ENCODE data around the gene AP5S1.

AP5S1 gene

GRCh38 chr20:3847429-3847940, 27.1 kb downstream of the AP5S1 start:
- DNase-seq, result no peak

GRCh38 chr20:3848565-3848964, 28.2 kb downstream of the AP5S1 start:
- no peak for DNase-seq

DNA sequence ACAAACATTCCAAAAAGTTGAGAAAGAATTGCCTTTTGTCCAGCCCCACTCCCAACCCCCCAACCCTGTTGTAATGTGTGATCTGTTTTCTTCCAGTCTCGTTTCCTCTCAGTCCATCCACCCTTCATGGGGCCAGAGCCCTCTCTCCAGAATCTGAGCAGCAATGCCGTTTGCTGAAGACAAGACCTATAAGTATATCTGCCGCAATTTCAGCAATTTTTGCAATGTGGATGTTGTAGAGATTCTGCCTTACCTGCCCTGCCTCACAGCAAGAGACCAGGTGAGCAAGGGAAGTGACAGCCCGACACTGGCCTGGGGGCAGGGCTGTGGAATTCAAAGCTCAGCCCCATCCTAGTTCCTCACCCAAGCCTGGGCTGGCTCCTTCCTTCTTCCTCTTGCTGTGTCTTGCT, 34.1 kb downstream of the AP5S1 start:
- DNase-seq, result no peak

GRCh38 chr20:3857405-3857804, 37.1 kb downstream of the AP5S1 start:
- DNase-seq, result no peak

DNA sequence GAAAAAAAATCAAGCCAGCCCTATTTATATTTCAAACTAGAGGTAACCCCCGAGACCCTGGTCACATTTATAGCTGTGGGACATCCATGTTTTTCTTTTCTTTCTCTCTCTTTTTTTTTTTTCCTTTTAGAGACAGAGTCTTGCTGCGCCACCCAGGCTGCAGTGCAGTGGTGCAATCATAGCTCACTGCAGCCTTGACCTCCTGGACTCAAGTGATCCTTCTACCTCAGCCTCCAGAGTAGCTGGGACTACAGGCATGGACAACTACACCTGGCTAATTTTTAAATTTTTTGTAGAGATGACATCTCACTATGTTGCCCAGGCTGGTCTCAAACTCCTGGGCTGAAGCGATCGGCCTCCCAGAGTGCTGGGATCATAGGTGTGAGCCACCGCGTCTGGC, 38.3 kb downstream of the AP5S1 start:
- DNase-seq, result no peak

GRCh38 chr20:3861191-3861590, 40.8 kb downstream of the AP5S1 start:
- no peak for DNase-seq

- DNase-seq, result no peak
These were observed 42.0 kb downstream of the AP5S1 start for GRCh38 chr20:3862333-3862732.

- no peak for DNase-seq
These were observed 43.0 kb downstream of the AP5S1 start for GRCh38 chr20:3863317-3863716.

GRCh38 chr20:3864518-3864917, 44.2 kb downstream of the AP5S1 start:
- DNase-seq, result no peak

DNA sequence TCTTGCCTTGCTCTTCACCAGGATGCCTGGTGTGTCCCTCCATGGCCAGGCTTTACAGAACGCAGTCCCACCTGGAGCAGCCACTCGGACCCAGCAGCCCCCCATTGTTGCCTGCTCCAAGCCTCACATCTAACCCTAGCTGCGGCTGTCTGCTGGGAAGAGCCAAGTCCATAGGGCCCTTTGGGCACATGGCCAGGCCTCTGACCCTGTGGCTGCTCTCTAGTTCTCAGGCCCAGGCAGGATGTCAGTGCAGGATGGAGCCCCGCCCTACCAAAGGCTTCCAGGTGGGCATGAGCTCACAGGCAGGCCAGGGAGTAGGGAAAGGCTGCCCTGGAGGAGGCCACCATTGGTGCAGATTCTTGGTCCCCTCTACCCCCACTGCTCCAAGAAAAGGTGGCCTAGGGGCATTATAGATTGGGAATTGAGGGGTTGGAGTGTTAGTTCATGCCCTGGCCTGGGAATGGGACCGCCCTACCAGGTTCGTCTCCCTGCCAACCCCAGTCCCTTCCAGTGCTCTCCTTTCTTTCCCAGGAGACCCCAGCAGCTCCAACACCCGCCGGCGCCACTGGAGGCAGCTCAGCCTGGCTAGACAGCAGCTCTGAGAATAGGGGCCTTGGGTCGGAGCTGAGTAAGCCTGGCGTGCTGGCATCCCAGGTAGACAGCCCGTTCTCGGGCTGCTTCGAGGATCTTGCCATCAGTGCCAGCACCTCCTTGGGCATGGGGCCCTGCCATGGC, 45.0 kb downstream of the AP5S1 start:
- no peak for DNase-seq

DNA sequence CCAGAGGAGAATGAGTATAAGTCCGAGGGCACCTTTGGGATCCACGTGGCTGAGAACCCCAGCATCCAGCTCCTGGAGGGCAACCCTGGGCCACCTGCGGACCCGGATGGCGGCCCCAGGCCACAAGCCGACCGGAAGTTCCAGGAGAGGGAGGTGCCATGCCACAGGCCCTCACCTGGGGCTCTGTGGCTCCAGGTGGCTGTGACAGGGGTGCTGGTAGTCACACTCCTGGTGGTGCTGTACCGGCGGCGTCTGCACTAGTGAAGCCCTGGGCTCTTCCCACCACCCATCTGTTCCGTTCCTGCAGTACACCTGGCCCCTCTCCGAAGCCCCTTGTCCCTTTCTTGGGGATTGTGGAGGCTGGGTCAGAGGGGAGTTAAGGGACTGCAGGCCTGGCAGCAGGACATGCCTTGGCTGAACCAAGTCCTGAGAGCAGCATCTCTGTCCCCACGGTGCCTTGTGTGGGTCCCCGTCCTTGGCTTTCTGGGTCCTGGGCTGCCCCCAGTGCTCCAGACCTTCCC, 45.6 kb downstream of the AP5S1 start:
- no peak for DNase-seq

GRCh38 chr20:3866464-3866863, 46.1 kb downstream of the AP5S1 start:
- DNase-seq, result no peak

DNA sequence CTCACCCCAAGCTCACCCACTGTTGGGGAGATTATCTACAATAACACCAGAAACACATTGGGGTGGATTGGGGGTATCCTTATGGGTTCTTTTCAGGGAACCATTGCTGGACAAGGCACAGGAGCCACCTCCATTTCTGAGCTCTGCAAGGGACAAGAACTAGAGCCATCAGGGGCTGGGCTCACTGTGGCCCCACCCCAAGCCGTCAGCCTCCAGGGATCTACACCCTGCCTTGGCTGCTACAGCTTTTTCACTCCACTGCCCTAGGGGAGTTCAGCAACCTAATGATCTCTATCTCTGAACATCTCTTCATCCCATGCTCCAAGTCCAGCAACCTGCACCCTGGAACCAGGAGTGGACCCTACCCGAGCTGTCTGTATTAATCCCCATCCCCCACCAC, 47.5 kb downstream of the AP5S1 start:
- DNase-seq, result no peak

DNA sequence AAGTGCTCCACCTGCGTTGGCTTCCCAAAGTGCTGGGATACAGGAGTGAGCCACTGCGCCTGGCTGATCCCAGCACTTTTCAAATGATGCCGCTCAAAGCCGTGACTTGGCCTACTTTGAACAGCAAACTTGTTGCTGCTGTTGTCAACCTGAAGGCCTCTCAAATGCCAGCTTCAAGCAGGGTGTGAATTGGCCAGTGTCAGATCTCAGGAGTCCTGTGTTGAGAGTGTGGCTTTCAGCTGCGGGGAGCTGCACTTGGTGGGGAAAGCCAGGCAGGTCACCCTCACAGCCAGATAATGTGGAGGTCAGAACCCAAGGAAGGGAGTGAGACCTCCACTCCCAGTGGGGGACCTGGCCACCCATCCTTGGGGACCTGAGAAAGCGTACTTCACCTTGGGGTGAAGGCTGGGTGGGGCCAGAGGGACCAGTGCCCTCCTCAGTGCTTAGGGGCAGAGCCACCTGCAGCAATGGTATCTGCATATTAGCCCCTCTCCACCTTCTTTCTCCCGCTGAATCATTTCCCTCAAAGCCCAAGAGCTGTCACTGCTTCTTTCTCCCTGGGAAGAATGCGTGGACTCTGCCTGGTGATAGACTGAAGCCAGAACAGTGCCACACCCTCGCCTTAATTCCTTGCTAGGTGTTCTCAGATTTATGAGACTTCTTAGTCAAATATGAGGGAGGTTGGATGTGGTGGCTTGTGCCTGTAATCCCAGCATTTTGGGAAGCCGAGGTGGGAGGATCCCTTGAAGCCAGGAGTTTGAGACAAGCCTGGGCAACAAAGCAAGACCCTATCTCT, 49.7 kb downstream of the AP5S1 start:
- DNase-seq, result no peak

- DNase-seq, result no peak
These were observed 51.4 kb downstream of the AP5S1 start for GRCh38 chr20:3871550-3872265.

DNA sequence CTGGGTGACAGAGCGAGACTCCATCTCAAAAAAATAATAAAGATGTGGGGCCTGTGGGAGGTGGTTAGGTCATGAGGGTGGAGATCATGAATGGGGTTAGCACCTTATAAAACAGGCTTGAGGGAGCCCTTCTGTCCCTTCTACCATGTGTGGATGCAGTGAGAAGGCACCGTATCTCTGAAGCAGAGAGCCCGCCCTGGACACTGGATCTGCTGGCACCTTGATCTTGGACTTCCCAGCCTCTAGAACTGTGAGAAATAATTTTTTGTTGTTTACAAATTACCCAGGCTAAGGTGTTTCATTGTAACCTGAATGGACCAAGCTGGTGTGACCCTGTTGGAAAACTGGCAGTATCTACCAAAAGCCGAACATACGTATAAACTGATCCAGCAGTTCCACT, 53.2 kb downstream of the AP5S1 start:
- DNase-seq, result no peak

GRCh38 chr20:3874194-3874844, 54.0 kb downstream of the AP5S1 start:
- no peak for DNase-seq

GRCh38 chr20:3875378-3875974, 55.1 kb downstream of the AP5S1 start:
- DNase-seq, result no peak

- DNase-seq, result no peak
These were observed 55.7 kb downstream of the AP5S1 start for GRCh38 chr20:3876000-3876399.

- DNase-seq, result no peak
These were observed 56.3 kb downstream of the AP5S1 start for GRCh38 chr20:3876676-3877075.
